ENCODE measurements around the gene CBFA2T3.

DNA sequence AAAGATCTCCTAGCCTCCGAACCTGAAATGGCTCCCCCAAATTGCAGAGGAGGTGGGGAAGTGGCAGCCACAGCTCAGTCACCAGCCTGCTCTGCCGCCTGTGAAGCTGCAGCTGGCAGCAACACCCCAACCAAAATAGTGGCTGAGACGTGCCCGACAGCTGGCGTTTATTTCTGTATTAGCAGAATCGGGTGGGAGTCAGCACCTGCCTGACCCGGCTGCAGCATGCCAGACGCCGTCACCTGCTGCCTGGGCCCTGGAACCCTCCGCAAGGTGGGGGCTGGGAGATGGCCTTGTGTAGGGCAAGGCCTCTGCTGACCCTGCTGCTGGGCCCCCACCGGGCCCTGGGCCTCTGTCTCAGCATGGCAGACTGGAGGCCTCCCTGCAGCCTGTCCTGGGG lies 93.1 kb downstream of the CBFA2T3 start:
- TF ChIP-seq CTCF (IDR thresholded peaks at IDR 0.05): no peak
- no peak for TF ChIP-seq POLR2A (IDR thresholded peaks at IDR 0.05)
- TF ChIP-seq EP300 (IDR thresholded peaks at IDR 0.05): no peak

Measured in tibial nerve (tissue), 4 donors.